Smooth muscle cell (in vitro differentiated cells): ENCODE results near the gene ZNF165. TPM values are rescaled to one million over a fixed set of nuclear protein-coding genes. Genes with fewer than 3 reads are reported as not detected.
"Not testable (repeated sequence)": the region's sequence is repeated elsewhere in the genome, so short reads cannot be mapped to it uniquely, and the experiment has no call there.

Experiments used
- DNase-seq: peaks from one replicate; lab custom pipeline; 2025; ENCODE audit not compliant: unreplicated experiment; lab: John Stamatoyannopoulos, UW
- H2AFZ ChIP-seq: fragments of 200-600 bp; sonication (generic); 2 replicates; pipeline ENCODE4 v1.6.0; 2016; ENCODE audit warnings: antibody characterized with exemption, low read depth, mild to moderate bottlenecking
- H3F3A ChIP-seq: fragments of 200-600 bp; sonication (generic); 2 replicates; pipeline ENCODE4 v1.6.0; 2017; ENCODE audit warnings: antibody characterized with exemption, low read depth
- H3K27ac ChIP-seq: fragments of 200-600 bp; sonication (generic); 2 replicates; pipeline ENCODE4 v1.5.1; 2016; ENCODE audit warnings: low read depth, mild to moderate bottlenecking
- H3K27me3 ChIP-seq: fragments of 200-600 bp; sonication (generic); 2 replicates; pipeline ENCODE4 v1.6.1; 2016; ENCODE audit warnings: low read depth, mild to moderate bottlenecking
- H3K36me3 ChIP-seq: fragments of 200-600 bp; sonication (generic); 2 replicates; pipeline ENCODE4 v1.5.1; 2016; ENCODE audit warnings: low read depth
- H3K4me1 ChIP-seq: fragments of 200-600 bp; sonication (generic); 2 replicates; pipeline ENCODE4 v1.5.1; 2016; ENCODE audit warnings: low read depth
- H3K4me2 ChIP-seq: fragments of 200-600 bp; sonication (generic); 2 replicates; pipeline ENCODE4 v1.6.0; 2016; ENCODE audit warnings: mild to moderate bottlenecking
- H3K4me3 ChIP-seq: fragments of 200-600 bp; sonication (generic); 2 replicates; pipeline ENCODE4 v1.5.1; 2016; ENCODE audit warnings: mild to moderate bottlenecking
- H3K79me2 ChIP-seq: fragments of 200-600 bp; sonication (generic); 2 replicates; pipeline ENCODE4 v1.6.0; 2016; ENCODE audit warnings: low read depth, mild to moderate bottlenecking
- H3K9ac ChIP-seq: fragments of 200-600 bp; sonication (generic); 2 replicates; pipeline ENCODE4 v1.6.0; 2016; ENCODE audit warnings: low read depth
- H3K9me3 ChIP-seq: fragments of 200-600 bp; sonication (generic); replicated peaks from 2 replicates; pipeline ENCODE4 v1.5.1; 2016; ENCODE audit warnings: low read depth
- H4K20me1 ChIP-seq: fragments of 200-600 bp; sonication (generic); 2 replicates; pipeline ENCODE4 v1.6.0; 2016; ENCODE audit warnings: low read depth
- CTCF ChIP-seq: fragments of 200-600 bp; sonication (generic); IDR thresholded peaks from 2 replicates; pipeline ENCODE4 v1.5.1; 2017; ENCODE audit warnings: borderline replicate concordance, mild to moderate bottlenecking, antibody characterized with exemption; ENCODE audit not compliant: insufficient read depth, poor library complexity, severe bottlenecking
- WGBS: methylation state at CpG from one replicate; pipeline ENCODE4 v1.1.7; 2016; ENCODE audit warnings: low lambda C conversion rate; 5-methylcytosine and 5-hydroxymethylcytosine counted together
- polyA plus RNA-seq: library from polyadenylated mRNA; unstranded; fragments of >200 nt; fragmentation: Nextera tagmentation; extraction: Ambion mirVana; gene quantifications from 2 replicates; pipeline ENCODE4 v1.2.1, GENCODE V29; 2016
- total RNA-seq: library from RNA; depleted of rRNA; stranded (reverse); fragments of >200 nt; gene quantifications from 2 replicates; pipeline ENCODE4 v1.2.3, GENCODE V29; 2014

Gene ZNF165
- total RNA-seq (0.49 and 0.72 TPM in 2 replicates), polyA plus RNA-seq (0.29 and 0.46 TPM in 2 replicates)

- H3F3A ChIP-seq, H3K79me2 ChIP-seq, H3K4me1 ChIP-seq, H3K9me3 ChIP-seq, H4K20me1 ChIP-seq, DNase-seq, H3K36me3 ChIP-seq, H3K27me3 ChIP-seq: not testable (repeated sequence)
- Histone ChIP-seq H3K4me2 (peak within 1 kb of the TSS; percentile 97), H3K27ac (peak within 1 kb of the TSS; percentile 95), H2AFZ (peak within 1 kb of the TSS; percentile 86), H3K9ac (peak within 1 kb of the TSS; percentile 98), H3K4me3 (peak within 1 kb of the TSS; percentile 76)
- WGBS: 1% methylated on average over 15 of the region's 15 CpGs
Measured at GRCh38 chr6:28080381-28080630, at the start of gene ZNF165. TSS of gene ZNF165 (plus strand) at chr6:28080568. CDS start at chr6:28085481, 4,913 bp downstream.

GRCh38 chr6:28053584-28053983 lies 26.8 kb upstream of the ZNF165 start:
- WGBS: 81% methylated on average over 4 of the region's 4 CpGs
- no peak overlapping the region for H3K9ac ChIP-seq
- no peak for TF ChIP-seq CTCF

GRCh38 chr6:28060405-28060804 lies 20.0 kb upstream of the ZNF165 start:
- H3K9me3 ChIP-seq: no peaks in the 10 kb centered on the region
- TF ChIP-seq CTCF: no peak
- no peak overlapping the region for H3K4me2 ChIP-seq
- H3K4me1 ChIP-seq: no peaks in the 10 kb centered on the region
- H4K20me1 ChIP-seq: no peaks in the 10 kb centered on the region
- no peak overlapping the region for H3K27ac ChIP-seq
- H3K9ac ChIP-seq: no peak overlapping the region
- no peaks in the 10 kb centered on the region for H3K79me2 ChIP-seq
- no peak overlapping the region for H3K4me3 ChIP-seq
- H3K36me3 ChIP-seq: no peaks in the 10 kb centered on the region
- H3K27me3 ChIP-seq: no peaks in the 10 kb centered on the region
- H2AFZ ChIP-seq: no peak overlapping the region
- DNase-seq: no peak
- 55% methylated on average over 2 of the region's 2 CpGs for WGBS
- H3F3A ChIP-seq: no peaks in the 10 kb centered on the region

More at GRCh38 chr6:28053584-28053983, 26.8 kb upstream of the ZNF165 start:
- H3K36me3 ChIP-seq: no peaks in the 10 kb centered on the region
- H2AFZ ChIP-seq: no peak overlapping the region
- no peak for DNase-seq
- H3K27me3 ChIP-seq: no peaks in the 10 kb centered on the region
- no peaks in the 10 kb centered on the region for H3K4me1 ChIP-seq
- no peaks in the 10 kb centered on the region for H3K79me2 ChIP-seq
- H3K27ac ChIP-seq: no peak overlapping the region
- H3K4me3 ChIP-seq: no peak overlapping the region
- H4K20me1 ChIP-seq: no peaks in the 10 kb centered on the region
- no peaks in the 10 kb centered on the region for H3F3A ChIP-seq
- H3K9me3 ChIP-seq: no peaks in the 10 kb centered on the region
- H3K4me2 ChIP-seq: no peak overlapping the region

GRCh38 chr6:28064272-28064671 lies 16.1 kb upstream of the ZNF165 start:
- DNase-seq: no peak
- H3K27ac ChIP-seq: no peak overlapping the region
- H2AFZ ChIP-seq: no peak overlapping the region
- no peaks in the 10 kb centered on the region for H3K27me3 ChIP-seq
- WGBS: 75% methylated on average over 3 of the region's 3 CpGs
- H3K9ac ChIP-seq: no peak overlapping the region
- no peak for TF ChIP-seq CTCF
- H3K79me2 ChIP-seq: no peaks in the 10 kb centered on the region
- no peaks in the 10 kb centered on the region for H3F3A ChIP-seq
- H3K4me1 ChIP-seq: no peaks in the 10 kb centered on the region
- H3K4me2 ChIP-seq: no peak overlapping the region
- no peaks in the 10 kb centered on the region for H4K20me1 ChIP-seq
- no peaks in the 10 kb centered on the region for H3K9me3 ChIP-seq
- H3K4me3 ChIP-seq: no peak overlapping the region
- H3K36me3 ChIP-seq: no peaks in the 10 kb centered on the region
